GM23338 (cell line): Measurements from ENCODE around the gene GPC6. TPM values are rescaled to one million over a fixed set of nuclear protein-coding genes. Genes with fewer than 3 reads are reported as not detected.

Experiments
- ATAC-seq: fragments of 200-7000 bp; cut with Tn5 transposase; 3 replicates; pipeline ENCODE4 v1.9.1; 2020
- DNase-seq: peaks from one replicate; pipeline ENCODE4 v3.0.0-alpha.2; 2015; ENCODE audit warnings: low spot score
- H2AFZ ChIP-seq: fragments of 200-600 bp; sonication (generic); 2 replicates; pipeline ENCODE4 v1.8.0; 2016; ENCODE audit warnings: antibody characterized with exemption, mild to moderate bottlenecking, moderate library complexity
- H3F3A ChIP-seq: fragments of 200-600 bp; sonication (generic); replicated peaks from 2 replicates; pipeline ENCODE4 v1.8.0; 2017; ENCODE audit warnings: antibody characterized with exemption, mixed run types, low read depth
- H3K27ac ChIP-seq: fragments of 200-600 bp; sonication (generic); 2 replicates; pipeline ENCODE4 v1.6.1; 2016; ENCODE audit warnings: low read depth
- H3K27me3 ChIP-seq: fragments of 200-600 bp; sonication (generic); 2 replicates; pipeline ENCODE4 v1.8.0; 2016; ENCODE audit warnings: mild to moderate bottlenecking, mixed run types, moderate library complexity; ENCODE audit not compliant: insufficient read depth
- H3K36me3 ChIP-seq: fragments of 200-600 bp; sonication (generic); 2 replicates; pipeline ENCODE4 v1.8.0; 2016; ENCODE audit warnings: mild to moderate bottlenecking; ENCODE audit not compliant: insufficient read depth
- H3K4me1 ChIP-seq: fragments of 200-600 bp; sonication (generic); 2 replicates; pipeline ENCODE4 v1.8.0; 2016; ENCODE audit warnings: mild to moderate bottlenecking, moderate library complexity; ENCODE audit not compliant: insufficient read depth
- H3K4me2 ChIP-seq: fragments of 200-600 bp; sonication (generic); 2 replicates; pipeline ENCODE4 v1.7.1; 2017; ENCODE audit warnings: mixed run types
- H3K4me3 ChIP-seq: fragments of 200-600 bp; sonication (generic); 2 replicates; pipeline ENCODE4 v1.6.1; 2016; ENCODE audit warnings: mixed run types
- H3K79me2 ChIP-seq: fragments of 200-600 bp; sonication (generic); replicated peaks from 2 replicates; pipeline ENCODE4 v1.8.0; 2017; ENCODE audit warnings: mild to moderate bottlenecking; ENCODE audit not compliant: insufficient read depth
- H3K9me2 ChIP-seq: fragments of 200-600 bp; sonication (generic); 2 replicates; pipeline ENCODE4 v1.8.0; 2017; ENCODE audit not compliant: insufficient read depth
- H4K20me1 ChIP-seq: fragments of 200-600 bp; sonication (generic); replicated peaks from 2 replicates; pipeline ENCODE4 v1.8.0; 2017; ENCODE audit warnings: mild to moderate bottlenecking; ENCODE audit not compliant: insufficient read depth
- H3K27ac Mint-ChIP-seq: 2 replicates; pipeline ENCODE4 v1.8.0; 2020; ENCODE audit warnings: inconsistent platforms, mild to moderate bottlenecking, moderate library complexity, mixed read lengths
- H3K27me3 Mint-ChIP-seq: 3 replicates; pipeline ENCODE4 v1.8.0; 2022; ENCODE audit warnings: low read depth, mild to moderate bottlenecking, moderate library complexity, mixed read lengths, inconsistent platforms; ENCODE audit not compliant: insufficient read depth, poor library complexity
- H3K36me3 Mint-ChIP-seq: 3 replicates; pipeline ENCODE4 v1.8.0; 2021; ENCODE audit warnings: low read depth, mild to moderate bottlenecking, inconsistent platforms, moderate library complexity, mixed read lengths
- H3K4me1 Mint-ChIP-seq: 3 replicates; pipeline ENCODE4 v1.8.0; 2020; ENCODE audit warnings: mild to moderate bottlenecking, inconsistent platforms, mixed read lengths
- H3K4me3 Mint-ChIP-seq: 3 replicates; pipeline ENCODE4 v1.8.0; 2021; ENCODE audit warnings: moderate library complexity, mild to moderate bottlenecking, inconsistent platforms, mixed read lengths
- H3K9me3 Mint-ChIP-seq: 3 replicates; pipeline ENCODE4 v1.8.0; 2020; ENCODE audit warnings: moderate library complexity, mild to moderate bottlenecking, inconsistent platforms, mixed read lengths
- NANOG ChIP-seq: IDR thresholded peaks from 2 replicates; pipeline ENCODE4 v1.6.1; 2016; ENCODE audit warnings: antibody characterized with exemption, borderline replicate concordance
- POLR2AphosphoS5 ChIP-seq: IDR thresholded peaks from 2 replicates; pipeline ENCODE4 v1.6.1; 2016; ENCODE audit warnings: antibody characterized with exemption, low read depth
- ZNF114 ChIP-seq: fragments of 250-450 bp; sonication (Bioruptor Pico); IDR thresholded peaks from 2 replicates; pipeline ENCODE4 v1.5.0; 2020; ENCODE audit warnings: mild to moderate bottlenecking, moderate library complexity
- ZNF462 ChIP-seq: fragments of 250-450 bp; sonication (Bioruptor Pico); IDR thresholded peaks from 2 replicates; pipeline ENCODE4 v1.5.0; 2020; ENCODE audit warnings: mild to moderate bottlenecking, moderate library complexity
- polyA plus RNA-seq: library from polyadenylated mRNA; unstranded; fragments of >200 nt; fragmentation: Nextera tagmentation; extraction: Ambion mirVana; gene quantifications from 2 replicates; pipeline ENCODE4 v1.2.1, GENCODE V29; 2016
- total RNA-seq: library from RNA; depleted of rRNA; stranded (reverse); fragments of >200 nt; shearing (Covaris generic); gene quantifications from 2 replicates; pipeline ENCODE4 v1.2.3, GENCODE V29; 2014
- TF ChIP-seq, protein P1 (sequence below): IDR thresholded peaks from 2 replicates; pipeline ENCODE4 v1.6.1; 2016; ENCODE audit warnings: antibody characterized with exemption

Gene GPC6
- total and polyA plus RNA-seq, 2 experiments from 2014 or later, result 6.4 to 28.6 TPM

- no peaks in the 10 kb centered on the region for H3K36me3 ChIP-seq
- H3K4me3 ChIP-seq, result no peak overlapping the region
- ATAC-seq (no peak), DNase-seq (no peak)
- peaks cover 11% of the 10 kb centered on the region for H3K4me1 ChIP-seq
- TF ChIP-seq, protein P1, sequence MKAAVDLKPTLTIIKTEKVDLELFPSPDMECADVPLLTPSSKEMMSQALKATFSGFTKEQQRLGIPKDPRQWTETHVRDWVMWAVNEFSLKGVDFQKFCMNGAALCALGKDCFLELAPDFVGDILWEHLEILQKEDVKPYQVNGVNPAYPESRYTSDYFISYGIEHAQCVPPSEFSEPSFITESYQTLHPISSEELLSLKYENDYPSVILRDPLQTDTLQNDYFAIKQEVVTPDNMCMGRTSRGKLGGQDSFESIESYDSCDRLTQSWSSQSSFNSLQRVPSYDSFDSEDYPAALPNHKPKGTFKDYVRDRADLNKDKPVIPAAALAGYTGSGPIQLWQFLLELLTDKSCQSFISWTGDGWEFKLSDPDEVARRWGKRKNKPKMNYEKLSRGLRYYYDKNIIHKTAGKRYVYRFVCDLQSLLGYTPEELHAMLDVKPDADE, result no peak
- TF ChIP-seq POLR2AphosphoS5 (no peak), NANOG (no peak), ZNF114 (CRISPR knock-in tag) (no peak)
- H3K79me2 ChIP-seq, result no peaks in the 10 kb centered on the region
- H3K27ac ChIP-seq, result no peak overlapping the region
- no peak overlapping the region for H3K4me2 ChIP-seq
- Mint-ChIP-seq H3K36me3 (no peaks in the 10 kb centered on the region), H3K4me3 (no peak overlapping the region), H3K27ac (no peak overlapping the region), H3K9me3 (no peaks in the 10 kb centered on the region), H3K27me3 (peaks cover 12% of the 10 kb centered on the region), H3K4me1 (peaks cover 14% of the 10 kb centered on the region; the same call in 2 of the 3 replicates)
- peaks cover 10% of the 10 kb centered on the region; the same call in 1 of the 2 replicates for H3K27me3 ChIP-seq
- H2AFZ ChIP-seq, result no peak overlapping the region
- no peaks in the 10 kb centered on the region for H4K20me1 ChIP-seq
- no peaks in the 10 kb centered on the region for H3K9me2 ChIP-seq
- H3F3A ChIP-seq, result no peaks in the 10 kb centered on the region
These were observed 757.4 kb downstream of the GPC6 start for GRCh38 chr13:93984052-93984451.

DNA sequence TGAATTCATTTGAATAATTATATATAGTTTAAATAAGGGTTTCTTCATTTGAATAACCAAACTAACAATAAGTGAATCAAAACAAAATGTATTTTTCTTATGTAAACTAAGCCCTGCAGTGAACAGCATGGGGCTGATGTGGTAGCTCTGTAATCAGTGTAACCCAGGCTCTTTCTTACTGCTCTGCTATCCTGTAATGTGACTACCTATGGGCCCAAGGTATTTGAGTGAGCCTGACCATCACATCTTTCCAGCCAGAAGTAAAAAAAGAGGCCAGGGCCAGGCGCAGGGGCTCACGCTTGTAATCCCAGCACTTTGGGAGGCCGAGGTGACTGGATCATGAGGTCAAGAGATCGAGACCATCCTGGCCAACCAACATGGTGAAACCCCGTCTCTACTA, 758.3 kb downstream of the GPC6 start:
- H3K27ac Mint-ChIP-seq, result no peak overlapping the region
- H3K27me3 Mint-ChIP-seq, result peaks cover 12% of the 10 kb centered on the region
- peak; percentile 100 for ATAC-seq
- Histone ChIP-seq H3K9me2 (no peaks in the 10 kb centered on the region), H3K4me2 (peak overlapping the region; percentile 20; the same call in 1 of the 2 replicates), H3F3A (no peaks in the 10 kb centered on the region), H3K79me2 (no peaks in the 10 kb centered on the region), H3K4me3 (no peak overlapping the region), H2AFZ (no peak overlapping the region), H3K4me1 (peaks cover 11% of the 10 kb centered on the region), H3K36me3 (no peaks in the 10 kb centered on the region), H4K20me1 (no peaks in the 10 kb centered on the region), H3K27ac (no peak overlapping the region), H3K27me3 (peaks cover 10% of the 10 kb centered on the region; the same call in 1 of the 2 replicates)
- TF ChIP-seq ZNF462 (CRISPR knock-in tag) (0 out of 2 replicates have a peak, but pooled peaks have one; percentile 33), NANOG (no peak)
- H3K4me3 Mint-ChIP-seq, result no peak overlapping the region
- peak; percentile 61 for DNase-seq
- no peaks in the 10 kb centered on the region for H3K9me3 Mint-ChIP-seq
- no peaks in the 10 kb centered on the region for H3K36me3 Mint-ChIP-seq
- peaks cover 20% of the 10 kb centered on the region; the same call in 2 of the 3 replicates for H3K4me1 Mint-ChIP-seq
